ENCODE measurements around the gene TTC23L.

- no peak for TF ChIP-seq POLR2A (IDR thresholded peaks at IDR 0.05)
- TF ChIP-seq CTCF (IDR thresholded peaks at IDR 0.05): no peak
These were observed 60.1 kb downstream of the TTC23L start for GRCh38 chr5:34899066-34899465.

Data from thyroid gland (tissue), 4 donors.